Lower leg skin (tissue), 4 donors: ENCODE measurements around the gene EREG. TPM values are rescaled to one million over a fixed set of nuclear protein-coding genes. Genes with fewer than 3 reads are reported as not detected.

ENCODE experiments used
- DNase-seq, 2 donors: peaks; one replicate each; pipeline ENCODE4 v3.0.0-alpha.2; 2019; ENCODE audit warnings: low spot score in 2 of 2
- H3K4me3 ChIP-seq: fragments of 200-600 bp; sonication (generic); 2 replicates; pipeline ENCODE4 v1.5.1; 2017; ENCODE audit warnings: mild to moderate bottlenecking, low read depth; ENCODE audit not compliant: poor library complexity, severe bottlenecking
- CTCF ChIP-seq, 3 donors: fragments of 450-650 bp; IDR thresholded peaks; one replicate each; pipeline ENCODE4 v1.5.1; 2016; ENCODE audit warnings: antibody characterized with exemption in 3 of 3, mild to moderate bottlenecking in 3 of 3, moderate library complexity in 2 of 3
- POLR2A ChIP-seq, 2 donors: fragments of 450-650 bp; IDR thresholded peaks; one replicate each; pipeline ENCODE4 v1.6.1; 2016 to 2017; ENCODE audit warnings: antibody characterized with exemption in 2 of 2, mild to moderate bottlenecking in 1 of 2, moderate library complexity in 1 of 2
- WGBS, 2 donors: methylation state at CpG; one replicate each; pipeline ENCODE4 v1.1.5; 2018; 5-methylcytosine and 5-hydroxymethylcytosine counted together
- intact Hi-C: fragments of 100-400 bp; cut with DNase I; formaldehyde crosslinking; loops from one replicate; pipeline ENCODE4 v1.15.0; 2023; ENCODE audit warnings: low total_unique reads
- total RNA-seq, 4 donors: library from RNA; depleted of rRNA; stranded (reverse); fragments of >200 nt; gene quantifications; one replicate each; pipeline ENCODE4 v1.1.0, GENCODE V29; 2016

The EREG gene
- total RNA-seq, 4 donors from 2014 or later: 21.4 to 52.1 (median 44.3) TPM

GRCh38 chr4:74327762-74328161 lies 37.2 kb upstream of the EREG start:
- 26 to 32% methylated on average over 3 of the region's 3 CpGs for WGBS, 2 donors
- intact Hi-C loops: no loop called here
- H3K4me3 ChIP-seq: no peak overlapping the region
- TF ChIP-seq POLR2A (IDR thresholded peaks at IDR 0.05) (no peak), CTCF (IDR thresholded peaks at IDR 0.05) (no peak)
- DNase-seq: no peak

- no peak for DNase-seq
- WGBS, 2 donors: 80 to 84% methylated on average over 1 of the region's 1 CpG
- H3K4me3 ChIP-seq: no peak overlapping the region
- no peak for TF ChIP-seq POLR2A (IDR thresholded peaks at IDR 0.05)
- no peak for TF ChIP-seq CTCF (IDR thresholded peaks at IDR 0.05)
- intact Hi-C loops: no loop called here
Observed at GRCh38 chr4:74328501-74328900, 36.4 kb upstream of the EREG start.

- TF ChIP-seq CTCF (IDR thresholded peaks at IDR 0.05) (no peak), POLR2A (IDR thresholded peaks at IDR 0.05) (no peak)
- H3K4me3 ChIP-seq: no peak overlapping the region
- intact Hi-C loops: no loop called here
- DNase-seq: no peak
Observed at GRCh38 chr4:74329307-74329706, 35.6 kb upstream of the EREG start.

- no peak for TF ChIP-seq CTCF (IDR thresholded peaks at IDR 0.05)
- no peak for TF ChIP-seq POLR2A (IDR thresholded peaks at IDR 0.05)
- intact Hi-C loops: no loop called here
- H3K4me3 ChIP-seq: no peak overlapping the region
- 65 to 74% methylated on average over 9 of the region's 9 CpGs for WGBS, 2 donors
- no peak for DNase-seq
Observed at GRCh38 chr4:74330295-74330750, 34.6 kb upstream of the EREG start.

- no peak for TF ChIP-seq POLR2A (IDR thresholded peaks at IDR 0.05)
- TF ChIP-seq CTCF (IDR thresholded peaks at IDR 0.05): no peak
- intact Hi-C loops: no loop called here
- H3K4me3 ChIP-seq: no peak overlapping the region
- no peak for DNase-seq
- 64 to 66% methylated on average over 2 of the region's 2 CpGs for WGBS, 2 donors
Observed at GRCh38 chr4:74331252-74331651, 33.7 kb upstream of the EREG start.

GRCh38 chr4:74331944-74332343 lies 33.0 kb upstream of the EREG start:
- DNase-seq: no peak
- TF ChIP-seq POLR2A (IDR thresholded peaks at IDR 0.05) (no peak), CTCF (IDR thresholded peaks at IDR 0.05) (no peak)
- intact Hi-C loops: no loop called here
- no peak overlapping the region for H3K4me3 ChIP-seq
